SK-N-SH treated with all-trans-retinoic acid at 6 μM for 48 hours (cell line): Measurements from ENCODE around the gene SMIM41.

Source experiments
- ATAC-seq: fragments of 200-7000 bp; cut with Tn5 transposase; 3 replicates; pipeline ENCODE4 v1.9.1; 2020; ENCODE audit warnings: mild to moderate bottlenecking, moderate library complexity
- ARNTL ChIP-seq: fragments of 450-650 bp; formaldehyde crosslinking; IDR thresholded peaks from 2 replicates; pipeline ENCODE4 v1.5.0; 2020; ENCODE audit warnings: low read depth, mild to moderate bottlenecking, moderate library complexity, borderline replicate concordance
- CSDC2 ChIP-seq: fragments of 250-450 bp; sonication (Bioruptor Pico); IDR thresholded peaks from 2 replicates; pipeline ENCODE4 v1.5.0; 2020; ENCODE audit warnings: mild to moderate bottlenecking, moderate library complexity
- ESRRG ChIP-seq: fragments of 250-450 bp; sonication (Bioruptor Pico); IDR thresholded peaks from 2 replicates; pipeline ENCODE4 v1.6.1; 2021; ENCODE audit warnings: mild to moderate bottlenecking
- ISL1 ChIP-seq: fragments of 250-450 bp; sonication (Bioruptor Pico); IDR thresholded peaks from 2 replicates; pipeline ENCODE4 v2.1.2; 2022; ENCODE audit warnings: mild to moderate bottlenecking, moderate library complexity
- PPARA ChIP-seq: fragments of 250-450 bp; sonication (Bioruptor Pico); IDR thresholded peaks from 2 replicates; pipeline ENCODE4 v1.5.0; 2020; ENCODE audit warnings: mild to moderate bottlenecking, borderline replicate concordance
- RARB ChIP-seq: fragments of 250-450 bp; sonication (Bioruptor Pico); IDR thresholded peaks from 2 replicates; pipeline ENCODE4 v1.8.0; 2021; ENCODE audit warnings: mild to moderate bottlenecking, moderate library complexity
- TCF4 ChIP-seq: fragments of 250-450 bp; sonication (Bioruptor Pico); IDR thresholded peaks from 2 replicates; pipeline ENCODE4 v1.8.0; 2021; ENCODE audit warnings: mild to moderate bottlenecking, moderate library complexity, borderline replicate concordance
- TOX ChIP-seq: fragments of 250-450 bp; sonication (Bioruptor Pico); IDR thresholded peaks from 2 replicates; pipeline ENCODE4 v1.8.0; 2021; ENCODE audit warnings: mild to moderate bottlenecking, moderate library complexity, borderline replicate concordance
- ZC3H10 ChIP-seq: fragments of 250-450 bp; sonication (Bioruptor Pico); IDR thresholded peaks from 2 replicates; pipeline ENCODE4 v1.5.1; 2021; ENCODE audit warnings: mild to moderate bottlenecking, moderate library complexity
- ZNF70 ChIP-seq: fragments of 450-650 bp; formaldehyde crosslinking; IDR thresholded peaks from 2 replicates; pipeline ENCODE4 v1.5.0; 2020; ENCODE audit warnings: mild to moderate bottlenecking, moderate library complexity
- ZNF8 ChIP-seq: fragments of 450-650 bp; formaldehyde crosslinking; IDR thresholded peaks from 2 replicates; pipeline ENCODE4 v1.5.0; 2020; ENCODE audit warnings: mild to moderate bottlenecking, moderate library complexity

Gene SMIM41

GRCh38 chr12:52157566-52158150, 78.2 kb downstream of the SMIM41 start:
- no peak for ATAC-seq
- TF ChIP-seq ESRRG (CRISPR knock-in tag) (no peak), RARB (CRISPR knock-in tag) (no peak), CSDC2 (CRISPR knock-in tag) (no peak), TOX (no peak), ARNTL (CRISPR knock-in tag) (no peak), ZC3H10 (no peak), ISL1 (no peak), TCF4 (no peak), ZNF8 (CRISPR knock-in tag) (no peak), PPARA (CRISPR knock-in tag) (no peak), ZNF70 (CRISPR knock-in tag) (no peak)
- TF ChIP-seq, all 23 proteins: peak for 0
